HG03108 (cell line): Measurements from ENCODE around the gene GSC.
"Not testable (repeated sequence)": the region's sequence is repeated elsewhere in the genome, so short reads cannot be mapped to it uniquely, and the experiment has no call there.

ENCODE experiments used
- ATAC-seq: cut with Tn5 transposase; IDR thresholded peaks from one replicate; pipeline ENCODE4 v1.9.1; 2021; ENCODE audit warnings: moderate library complexity; ENCODE audit not compliant: unreplicated experiment

The GSC gene

DNA sequence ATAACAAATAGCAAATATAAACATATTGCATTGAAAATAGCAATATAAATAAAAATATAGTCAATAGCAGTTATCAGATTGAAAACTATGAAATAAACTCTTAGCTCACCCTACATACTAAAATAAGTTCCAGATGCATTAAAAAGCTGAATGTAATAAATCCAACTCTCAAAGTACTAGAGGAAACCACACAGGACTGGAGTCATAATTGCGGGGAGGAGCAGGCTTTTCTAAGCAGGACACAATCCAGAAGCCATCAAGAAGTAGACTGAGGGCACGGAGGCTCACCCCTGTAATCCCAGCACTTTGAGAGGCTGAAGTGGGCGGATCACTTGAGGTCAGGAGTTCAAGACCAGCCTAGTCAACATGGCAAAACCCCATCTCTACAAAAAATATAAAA is 22.2 kb downstream of the GSC start:
- no peak for ATAC-seq

DNA sequence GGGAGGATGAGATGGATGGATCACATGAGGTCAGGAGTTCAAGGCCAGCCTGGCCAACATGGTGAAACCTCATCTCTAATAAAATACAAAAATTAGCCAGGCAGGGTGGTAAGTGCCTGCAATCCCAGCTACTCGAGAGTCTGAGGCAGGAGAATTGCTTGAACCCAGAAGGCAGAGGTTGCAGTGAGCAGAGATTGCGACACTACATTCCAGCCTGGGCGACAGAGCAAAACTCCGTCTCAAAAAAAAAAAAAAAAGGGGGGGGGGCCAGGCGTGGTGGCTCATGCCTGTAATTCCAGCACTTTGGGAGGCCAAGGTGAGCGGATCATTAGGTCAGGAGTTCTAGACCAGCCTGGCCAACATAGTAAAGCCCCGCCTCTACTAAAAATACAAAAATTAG is 22.8 kb downstream of the GSC start:
- not testable (repeated sequence) for ATAC-seq

DNA sequence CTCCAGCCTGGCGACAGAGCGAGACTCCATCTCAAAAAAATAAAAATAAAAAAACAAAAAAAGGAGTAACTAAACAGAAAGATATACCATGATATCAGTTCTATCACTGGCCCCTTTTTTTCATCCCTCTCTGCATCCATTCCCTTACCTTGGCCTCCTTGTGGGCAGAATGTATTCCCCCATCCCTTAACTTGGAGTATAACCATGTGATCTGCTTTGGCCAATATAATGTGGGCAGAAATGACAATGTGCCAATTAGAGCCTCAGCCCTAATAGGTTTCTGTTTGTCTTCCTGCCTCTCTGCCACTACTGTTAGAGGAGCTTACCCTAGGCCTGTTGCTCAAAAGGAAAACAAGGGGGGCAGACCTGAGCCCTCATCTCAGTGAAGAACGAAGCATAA is 23.8 kb downstream of the GSC start:
- ATAC-seq = no peak

DNA sequence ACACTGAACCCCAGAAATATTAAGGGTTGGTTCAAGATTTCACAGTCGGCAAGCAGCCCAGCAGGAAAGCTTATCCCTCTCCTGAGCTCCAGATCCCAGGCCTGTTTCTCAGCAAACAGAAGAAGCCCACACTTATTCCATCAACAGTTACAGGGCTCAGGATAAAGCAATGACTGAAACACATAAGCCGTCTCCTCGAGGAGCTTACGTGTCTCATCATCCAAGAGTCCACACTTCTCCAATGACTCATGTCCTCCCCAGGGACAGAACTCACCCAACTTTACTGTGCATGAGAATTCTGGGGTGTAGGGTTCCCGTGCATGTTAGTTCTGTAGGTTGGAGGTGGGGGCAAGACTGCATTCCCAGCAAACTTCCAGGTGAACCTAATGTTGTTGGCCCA is 31.2 kb downstream of the GSC start:
- no peak for ATAC-seq

DNA sequence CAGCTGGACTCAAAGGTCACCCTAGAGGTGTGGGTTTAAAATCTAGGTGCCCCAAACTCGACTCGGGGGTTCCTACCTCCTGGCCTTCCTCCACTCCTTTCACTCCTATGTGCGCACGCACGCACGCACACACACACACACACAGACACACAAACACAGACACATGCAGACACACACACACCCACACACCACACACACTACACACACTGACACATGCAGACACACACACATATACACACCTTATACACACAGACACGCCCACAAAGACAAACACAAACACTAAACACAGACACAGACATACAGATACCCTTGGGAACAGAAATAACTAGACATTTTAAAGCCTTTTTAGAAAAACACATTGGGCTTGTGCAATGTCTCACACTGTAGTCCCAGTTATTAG is 31.8 kb downstream of the GSC start:
- ATAC-seq = no peak

DNA sequence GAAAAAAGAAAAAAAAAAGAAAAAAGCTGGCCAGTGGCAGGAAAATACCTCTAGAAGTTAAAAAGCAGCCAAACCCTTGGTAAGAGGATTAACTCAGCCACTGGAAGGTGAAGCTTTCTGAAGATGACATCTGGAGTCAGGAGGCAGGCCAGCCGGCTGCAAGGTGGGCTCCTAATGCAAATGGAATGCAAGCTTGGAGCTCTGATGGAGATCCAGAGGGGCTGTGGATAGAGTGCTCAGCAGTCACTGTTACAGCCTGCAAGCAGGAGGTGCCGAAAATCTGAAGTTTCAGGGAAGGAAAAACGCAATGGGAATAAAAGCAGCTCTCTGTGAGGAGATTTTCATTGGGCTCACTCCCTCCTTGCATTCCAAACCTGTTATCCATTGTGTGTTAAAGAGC is 41.0 kb downstream of the GSC start:
- ATAC-seq = no peak

DNA sequence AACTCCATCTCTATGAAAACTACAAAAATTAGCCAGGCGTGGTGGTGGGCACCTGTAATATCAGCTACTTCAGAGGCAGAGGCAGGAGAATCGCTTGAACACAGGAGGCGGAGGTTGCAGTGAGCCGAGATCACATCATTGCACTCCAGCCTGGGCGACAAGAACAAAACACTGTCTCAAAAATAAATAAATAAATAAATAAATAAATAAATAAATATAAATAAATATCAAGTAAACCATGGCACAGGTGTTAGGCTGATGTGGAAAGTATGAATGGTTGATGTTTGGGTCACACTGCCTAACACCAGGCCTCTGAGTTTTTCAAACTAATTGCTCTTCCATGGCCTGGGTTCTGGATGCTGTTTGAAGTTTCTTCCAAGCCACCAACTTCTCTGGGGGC is 41.5 kb downstream of the GSC start:
- not testable (repeated sequence) for ATAC-seq

DNA sequence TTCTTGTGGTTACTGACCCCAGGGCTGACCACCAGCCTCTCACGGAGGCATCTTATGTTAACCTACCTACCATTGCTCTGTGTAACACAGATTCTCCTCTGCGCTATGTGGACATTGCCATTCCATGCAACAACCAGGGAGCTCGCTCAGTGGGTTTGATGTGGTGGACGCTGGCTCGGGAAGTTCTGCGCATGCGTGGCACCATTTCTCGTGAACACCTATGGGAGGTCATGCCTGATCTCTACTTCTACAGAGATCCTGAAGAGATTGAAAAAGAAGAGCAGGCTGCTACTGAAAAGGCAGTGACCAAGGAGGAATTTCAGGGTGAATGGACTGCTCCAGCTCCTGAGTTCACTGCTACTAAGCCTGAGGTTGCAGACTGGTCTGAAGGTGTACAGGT is 43.3 kb downstream of the GSC start:
- not testable (repeated sequence) for ATAC-seq

DNA sequence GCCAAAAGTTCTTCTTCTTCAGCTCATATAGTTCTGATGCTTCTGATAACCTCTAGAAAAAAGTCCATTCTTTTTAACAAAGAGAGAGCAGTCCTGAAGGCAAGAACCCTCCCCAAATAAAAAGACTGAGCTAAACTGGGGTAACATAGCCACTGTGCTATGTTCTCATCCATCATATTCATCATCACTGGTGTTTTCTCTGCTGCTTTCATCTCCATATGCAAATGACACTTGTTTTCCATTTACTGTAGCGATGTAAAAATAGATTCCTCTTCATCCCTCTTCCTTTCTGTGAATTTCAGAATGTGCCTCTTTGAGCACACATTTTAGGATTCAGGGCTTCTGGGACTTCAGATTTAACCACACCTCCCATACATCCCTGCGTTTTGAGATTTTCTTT is 44.9 kb downstream of the GSC start:
- no peak for ATAC-seq

DNA sequence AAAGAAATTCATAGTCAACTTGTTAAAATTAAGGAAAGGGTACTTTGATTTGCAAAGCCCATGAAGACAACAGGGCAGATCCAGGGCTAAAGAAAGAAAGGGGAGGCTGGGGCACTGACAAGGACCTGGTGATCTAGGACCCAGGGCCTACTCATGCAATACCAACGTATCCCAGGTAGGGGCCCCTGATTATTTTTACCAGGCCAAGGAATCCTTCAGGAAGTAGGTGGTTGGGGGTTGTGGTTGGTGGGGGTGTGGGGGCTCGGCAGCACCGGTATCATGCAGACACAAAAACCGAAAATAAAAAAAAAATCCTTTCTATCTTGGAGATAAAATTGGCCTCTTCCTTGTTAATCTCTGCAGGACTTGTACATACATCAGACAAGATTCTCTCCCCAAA is 47.5 kb downstream of the GSC start:
- no peak for ATAC-seq
